ENCODE measurements around the gene RAB15. TPM values are rescaled to one million over a fixed set of nuclear protein-coding genes. Genes with fewer than 3 reads are reported as not detected.
A peak's percentile ranks its signal among the peaks of the same experiment; 100 is the strongest.

The RAB15 gene
- total and polyA plus RNA-seq, 9 of the 15 experiments (the other 6 are each of a cell fraction or from before 2014, with no cell fraction given) = 0.09 to 0.30 (median 0.16) TPM; not detected in 2

- Histone ChIP-seq H3K9ac (ENCODE audit: insufficient read depth in 1 of 2, low read depth in 2 of 2, low read length in 2 of 2) (no peak overlapping the region), H3K4me3 (no peak overlapping the region), H3K79me2 (ENCODE audit: control insufficient read depth, insufficient read depth, low read length) (peaks cover 7% of the 10 kb centered on the region; the same call in 1 of the 3 replicates), H4K20me1 (replicated peaks; ENCODE audit: control insufficient read depth, insufficient read depth, low read length) (no peaks in the 10 kb centered on the region), H2AFZ (ENCODE audit: low read depth, low read length) (no peak overlapping the region), H3K27ac (ENCODE audit: extremely low read depth, low read depth, low read length) (no peak overlapping the region), H3K9me3 (replicated peaks; ENCODE audit: control insufficient read depth, insufficient read depth, low read depth, low read length) (no peaks in the 10 kb centered on the region), H3K4me1 (replicated peaks in 1 of 2; ENCODE audit: control insufficient read depth in 2 of 2, insufficient read depth in 2 of 2, low read length in 2 of 2) (no peaks in the 10 kb centered on the region; a peak in 1 of 5 replicates), H3K4me2 (ENCODE audit: insufficient read depth, low read length) (no peak overlapping the region), H3K36me3 (ENCODE audit: control insufficient read depth, insufficient read depth, low read length) (peaks cover 40% of the 10 kb centered on the region; the same call in 2 of the 3 replicates), H3K9me1 (ENCODE audit: control insufficient read depth, insufficient read depth, low read length) (no peaks in the 10 kb centered on the region), H3K27me3 (ENCODE audit: control insufficient read depth in 2 of 2, insufficient read depth in 2 of 2, low read length in 2 of 2) (no peaks in the 10 kb centered on the region)
- no peak for ATAC-seq
- intact Hi-C loops (cut with micrococcal nuclease) = no loop called here
- ChIA-PET CTCF (ENCODE audit: low intra/inter-chr PET ratio) (no interaction called here), POLR2A (no interaction called here)
- no peak for TF ChIP-seq SETDB1 (IDR thresholded peaks at IDR 0.05; ENCODE audit: low read length)
- peak; percentile 46; the same call in 1 of the 2 replicates for TF ChIP-seq ZNF121 (CRISPR knock-in tag; conservative IDR thresholded peaks at IDR 0.05)
- TF ChIP-seq RBM25 (IDR thresholded peaks at IDR 0.05; ENCODE audit: low read depth, low read length, severe bottlenecking) = peak; percentile 61
- no TSS peak for BruUV-seq (replicated peaks)
- no peak for DNase-seq (ENCODE audit: extremely low read depth in 1 of 4, low spot score in 3 of 4)
- in situ Hi-C loops (cut with MboI) = no loop called here
- 77% methylated on average over 3 of the region's 3 CpGs for WGBS (ENCODE audit: insufficient coverage, low coverage, missing lambda C conversion rate)
- no peak for FAIRE-seq
Measured at GRCh38 chr14:64923015-64923414, 49.1 kb downstream of the RAB15 start.

GRCh38 chr14:64920465-64920864 is 51.7 kb downstream of the RAB15 start:
- no peak for FAIRE-seq
- intact Hi-C loops (cut with micrococcal nuclease) = no loop called here
- POLR2A ChIA-PET = no interaction called here
- no peak for TF ChIP-seq ZNF175 (CRISPR knock-in tag; IDR thresholded peaks at IDR 0.05; ENCODE audit: low read depth)
- TF ChIP-seq BCOR (IDR thresholded peaks at IDR 0.05) = no peak
- no peak for TF ChIP-seq STAT5B (CRISPR knock-in tag; IDR thresholded peaks at IDR 0.05)
- TF ChIP-seq STAT5A (IDR thresholded peaks at IDR 0.05; ENCODE audit: borderline replicate concordance, low read length) = no peak
- no peak for TF ChIP-seq ZNF518B (CRISPR knock-in tag; IDR thresholded peaks at IDR 0.05)
- TF ChIP-seq XRCC3 (IDR thresholded peaks at IDR 0.05) = no peak
- no peak for TF ChIP-seq EZH2 (IDR thresholded peaks at IDR 0.05; ENCODE audit: borderline replicate concordance, low read depth, low read length)
- no peak for TF ChIP-seq ZNF217 (CRISPR knock-in tag; IDR thresholded peaks at IDR 0.05)
- TF ChIP-seq KLF16 (IDR thresholded peaks at IDR 0.05) = no peak
- no peak for TF ChIP-seq U2AF1 (optimal IDR thresholded peaks at IDR 0.05; ENCODE audit: low read depth, low read length)
- TF ChIP-seq SRF (CRISPR knock-in tag; IDR thresholded peaks at IDR 0.05) = no peak
- no peak for TF ChIP-seq HDAC3 (IDR thresholded peaks at IDR 0.05; ENCODE audit: borderline replicate concordance, partially characterized antibody)

More at GRCh38 chr14:64920465-64920864, 51.7 kb downstream of the RAB15 start:
- H3K9me3 ChIP-seq (replicated peaks; ENCODE audit: control insufficient read depth, insufficient read depth, low read depth, low read length) = no peaks in the 10 kb centered on the region; the same call in 1 of the 2 replicates
- in situ Hi-C loops (cut with MboI) = no loop called here
- no peak overlapping the region for H3K4me2 ChIP-seq (ENCODE audit: insufficient read depth, low read length)
- CTCF ChIA-PET (ENCODE audit: low intra/inter-chr PET ratio) = no interaction called here
- no TSS peak for BruUV-seq (replicated peaks)
- ATAC-seq = no peak
- 63% methylated on average over 2 of the region's 2 CpGs for WGBS (ENCODE audit: insufficient coverage, low coverage, missing lambda C conversion rate)
- H2AFZ ChIP-seq (ENCODE audit: low read depth, low read length) = no peak overlapping the region
- DNase-seq (ENCODE audit: extremely low read depth in 1 of 4, low spot score in 3 of 4) = no peak
- peaks cover 18% of the 10 kb centered on the region for H3K79me2 ChIP-seq (ENCODE audit: control insufficient read depth, insufficient read depth, low read length)
- H3K27ac ChIP-seq (ENCODE audit: extremely low read depth, low read depth, low read length) = no peak overlapping the region
- H3K9me1 ChIP-seq (ENCODE audit: control insufficient read depth, insufficient read depth, low read length) = no peaks in the 10 kb centered on the region
- no peak overlapping the region for H3K4me3 ChIP-seq
- no peak overlapping the region for H3K9ac ChIP-seq (ENCODE audit: insufficient read depth in 1 of 2, low read depth in 2 of 2, low read length in 2 of 2)
- no peaks in the 10 kb centered on the region; a peak in 1 of 5 replicates for H3K4me1 ChIP-seq (replicated peaks in 1 of 2; ENCODE audit: control insufficient read depth in 2 of 2, insufficient read depth in 2 of 2, low read length in 2 of 2)
- no peaks in the 10 kb centered on the region for H3K27me3 ChIP-seq (ENCODE audit: control insufficient read depth in 2 of 2, insufficient read depth in 2 of 2, low read length in 2 of 2)
- H3K36me3 ChIP-seq (ENCODE audit: control insufficient read depth, insufficient read depth, low read length) = peaks cover 27% of the 10 kb centered on the region; the same call in 2 of the 3 replicates
- no peaks in the 10 kb centered on the region for H4K20me1 ChIP-seq (replicated peaks; ENCODE audit: control insufficient read depth, insufficient read depth, low read length)
